Activated CD4-positive, alpha-beta T cell treated with anti-CD3 and anti-CD28 coated beads, Interleukin-2, amount 10 ng/mL, durations not matched to agents 24 days and 14 days (primary cell): ENCODE measurements around the gene EIF3A. TPM values are rescaled to one million over a fixed set of nuclear protein-coding genes. Genes with fewer than 3 reads are reported as not detected.

ENCODE experiments used
- DNase-seq: peaks from one replicate; pipeline ENCODE4 v3.0.0; 2022
- H3K27ac Mint-ChIP-seq: one replicate; pipeline ENCODE4 v1.8.0; 2022; ENCODE audit warnings: mild to moderate bottlenecking, mixed read lengths
- H3K27me3 Mint-ChIP-seq: one replicate; pipeline ENCODE4 v1.8.0; 2022; ENCODE audit warnings: mixed read lengths
- H3K36me3 Mint-ChIP-seq: one replicate; pipeline ENCODE4 v1.8.0; 2022; ENCODE audit warnings: low read depth, mild to moderate bottlenecking, mixed read lengths
- H3K4me1 Mint-ChIP-seq: one replicate; pipeline ENCODE4 v1.8.0; 2021; ENCODE audit warnings: mixed read lengths
- H3K4me3 Mint-ChIP-seq: one replicate; pipeline ENCODE4 v1.8.0; 2022; ENCODE audit warnings: mild to moderate bottlenecking, moderate library complexity, mixed read lengths
- H3K9me3 Mint-ChIP-seq: one replicate; pipeline ENCODE4 v1.8.0; 2021; ENCODE audit warnings: mixed read lengths
- intact Hi-C: fragments of 100-400 bp; cut with micrococcal nuclease; formaldehyde crosslinking; loops from one replicate; pipeline ENCODE4 v1.15.1; 2023
- total RNA-seq: library from RNA; stranded (reverse); gene quantifications from 2 replicates; pipeline ENCODE4 v1.2.3, GENCODE V29; 2022

Gene EIF3A
- total RNA-seq, 1 donor from 2014 or later = 179 TPM

DNA sequence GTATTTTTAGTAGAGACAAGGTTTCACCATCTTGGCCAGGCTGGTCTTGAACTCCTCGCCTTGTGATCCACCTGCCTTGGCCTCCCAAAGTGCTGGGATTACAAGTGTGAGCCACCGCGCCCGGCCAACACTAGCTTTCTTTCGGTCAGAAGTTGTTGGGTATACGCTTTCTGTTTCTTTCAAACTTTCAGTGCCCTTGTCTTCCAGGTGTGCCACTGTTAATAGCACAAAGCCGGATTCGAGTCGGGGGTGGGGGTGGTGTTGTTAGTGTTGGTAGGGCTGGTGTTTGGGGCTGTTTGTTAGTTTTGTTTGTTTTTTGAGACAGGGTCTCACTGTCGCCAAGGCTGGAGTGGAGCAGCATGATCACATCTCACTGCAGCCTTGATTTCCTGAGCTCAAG lies 84.9 kb downstream of the EIF3A start:
- Mint-ChIP-seq H3K9me3 (no peaks in the 10 kb centered on the region), H3K27ac (no peak overlapping the region), H3K4me3 (no peak overlapping the region), H3K4me1 (no peaks in the 10 kb centered on the region), H3K36me3 (no peaks in the 10 kb centered on the region), H3K27me3 (peaks cover 40% of the 10 kb centered on the region)
- intact Hi-C loops = no loop called here
- DNase-seq = no peak

GRCh38 chr10:118994321-118994720 lies 86.3 kb downstream of the EIF3A start:
- H3K9me3 Mint-ChIP-seq = no peaks in the 10 kb centered on the region
- H3K27me3 Mint-ChIP-seq = peaks cover 43% of the 10 kb centered on the region
- H3K4me1 Mint-ChIP-seq = no peaks in the 10 kb centered on the region
- no peaks in the 10 kb centered on the region for H3K36me3 Mint-ChIP-seq
- DNase-seq = no peak
- no peak overlapping the region for H3K4me3 Mint-ChIP-seq
- intact Hi-C loops = no loop called here
- no peak overlapping the region for H3K27ac Mint-ChIP-seq

DNA sequence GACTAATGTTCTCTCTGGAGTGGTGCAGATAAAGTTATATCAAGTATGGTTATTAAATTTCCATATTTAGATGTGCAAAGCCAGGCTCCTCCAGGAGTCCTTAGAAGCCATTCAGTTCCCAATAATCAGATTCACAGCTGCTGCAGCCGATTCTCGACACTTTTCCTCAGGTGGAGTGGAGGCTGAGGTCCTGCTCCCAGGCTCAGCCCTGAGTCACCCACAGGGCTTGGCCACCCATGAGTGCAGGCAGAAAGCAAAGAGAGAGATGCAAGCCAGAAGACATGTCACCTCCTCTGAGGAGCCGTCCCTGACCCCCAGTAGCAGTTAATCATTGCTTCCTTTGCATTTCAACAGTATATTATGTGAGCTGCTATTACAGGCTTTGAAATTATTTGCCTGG lies 87.4 kb downstream of the EIF3A start:
- Mint-ChIP-seq H3K9me3 (no peaks in the 10 kb centered on the region), H3K4me1 (no peaks in the 10 kb centered on the region), H3K27me3 (peaks cover 38% of the 10 kb centered on the region), H3K4me3 (no peak overlapping the region), H3K27ac (no peak overlapping the region), H3K36me3 (no peaks in the 10 kb centered on the region)
- intact Hi-C loops = no loop called here
- no peak for DNase-seq

- no peak overlapping the region for H3K4me3 Mint-ChIP-seq
These were observed 88.1 kb downstream of the EIF3A start for GRCh38 chr10:118992496-118992895.

GRCh38 chr10:118990326-118990725 lies 90.3 kb downstream of the EIF3A start:
- no peaks in the 10 kb centered on the region for H3K9me3 Mint-ChIP-seq
- H3K4me1 Mint-ChIP-seq = peaks cover 12% of the 10 kb centered on the region
- intact Hi-C loops = no loop called here
- H3K27ac Mint-ChIP-seq = no peak overlapping the region
- no peak overlapping the region for H3K4me3 Mint-ChIP-seq
- DNase-seq = no peak
- no peaks in the 10 kb centered on the region for H3K36me3 Mint-ChIP-seq
- peaks cover 18% of the 10 kb centered on the region for H3K27me3 Mint-ChIP-seq

More at GRCh38 chr10:118992496-118992895, 88.1 kb downstream of the EIF3A start:
- H3K27ac Mint-ChIP-seq = no peak overlapping the region
- peaks cover 30% of the 10 kb centered on the region for H3K27me3 Mint-ChIP-seq
- DNase-seq = no peak
- H3K9me3 Mint-ChIP-seq = no peaks in the 10 kb centered on the region
- intact Hi-C loops = no loop called here
- no peaks in the 10 kb centered on the region for H3K36me3 Mint-ChIP-seq
- peaks cover 4% of the 10 kb centered on the region for H3K4me1 Mint-ChIP-seq

- no peak overlapping the region for H3K4me3 Mint-ChIP-seq
- H3K36me3 Mint-ChIP-seq = peaks cover 8% of the 10 kb centered on the region
- DNase-seq = no peak
- intact Hi-C loops = no loop called here
- H3K4me1 Mint-ChIP-seq = peaks cover 12% of the 10 kb centered on the region
- H3K9me3 Mint-ChIP-seq = peaks cover 9% of the 10 kb centered on the region
- H3K27ac Mint-ChIP-seq = no peak overlapping the region
- peaks cover 22% of the 10 kb centered on the region for H3K27me3 Mint-ChIP-seq
These were observed 93.5 kb downstream of the EIF3A start for GRCh38 chr10:118986815-118987790.

GRCh38 chr10:118985576-118985975 lies 95.0 kb downstream of the EIF3A start:
- intact Hi-C loops = no loop called here

More at GRCh38 chr10:118985576-118985975, 95.0 kb downstream of the EIF3A start:
- DNase-seq = no peak
- H3K4me3 Mint-ChIP-seq = no peak overlapping the region
- H3K9me3 Mint-ChIP-seq = peaks cover 9% of the 10 kb centered on the region
- peaks cover 12% of the 10 kb centered on the region for H3K4me1 Mint-ChIP-seq
- peaks cover 17% of the 10 kb centered on the region for H3K27me3 Mint-ChIP-seq
- no peak overlapping the region for H3K27ac Mint-ChIP-seq
- peaks cover 8% of the 10 kb centered on the region for H3K36me3 Mint-ChIP-seq

Other genes with a start within 250 kb of the EIF3A start
- 0.44 and 0.59 TPM in 2 replicates for gene NANOS1, start 51.1 kb downstream of the EIF3A start, total RNA-seq
- 18.6 and 23.2 TPM in 2 replicates for gene DENND10, start 23.3 kb upstream of the EIF3A start, total RNA-seq
- gene SFXN4, start 84.9 kb upstream of the EIF3A start, total RNA-seq = 58.1 and 63.0 TPM in 2 replicates
- 179 and 180 TPM in 2 replicates for gene PRDX3, start 98.0 kb upstream of the EIF3A start, total RNA-seq
- gene GRK5, start 126.8 kb upstream of the EIF3A start, total RNA-seq = 25.6 and 27.3 TPM in 2 replicates